Tibial artery (tissue), 4 donors: ENCODE results near the gene DDTL.
"Not testable (repeated sequence)": the region's sequence is repeated elsewhere in the genome, so short reads cannot be mapped to it uniquely, and the experiment has no call there.

ENCODE experiments used
- DNase-seq, 2 donors: peaks; one replicate each; pipeline ENCODE4 v3.0.0-alpha.2; 2019
- H3K27ac ChIP-seq, 2 donors: fragments of 200-600 bp; sonication (generic) in 1 of 2; 1 replicate in 1 of 2; 2 replicates in 1 of 2; pipeline ENCODE4 v1.5.1; 2018 to 2019; ENCODE audit warnings: mild to moderate bottlenecking in 1 of 2
- H3K27me3 ChIP-seq, 2 donors: fragments of 200-600 bp; sonication (generic) in 1 of 2; one replicate each; pipeline versions ENCODE4 v1.5.1 to v1.6.0; 2016 to 2019
- H3K36me3 ChIP-seq, 3 donors: fragments of 200-600 bp; sonication (generic) in 2 of 3; one replicate each; pipeline ENCODE4 v1.5.1; 2016 to 2019; ENCODE audit warnings: mild to moderate bottlenecking in 2 of 3
- H3K4me1 ChIP-seq, 4 donors: fragments of 200-600 bp; sonication (generic) in 2 of 4; 1 replicate in 3 of 4; 2 replicates in 1 of 4; pipeline ENCODE4 v1.5.1; 2016 to 2019
- H3K4me3 ChIP-seq, 2 donors: fragments of 200-600 bp; sonication (generic) in 1 of 2; 1 replicate in 1 of 2; 2 replicates in 1 of 2; pipeline ENCODE4 v1.5.1; 2018 to 2019; ENCODE audit warnings: mild to moderate bottlenecking in 2 of 2
- H3K9me3 ChIP-seq, 3 donors: fragments of 200-600 bp; sonication (generic) in 1 of 3; one replicate each; pipeline ENCODE4 v1.5.1; 2016 to 2019
- intact Hi-C: fragments of 100-400 bp; cut with DNase I; formaldehyde crosslinking; loops from one replicate; pipeline ENCODE4 v1.15.0; 2023; ENCODE audit warnings: low total_unique reads
- TF ChIP-seq, protein P1 (sequence below), 2 experiments: fragments of 200-600 bp in 1 of 2; fragments of 450-650 bp in 1 of 2; IDR thresholded peaks; one replicate each; pipeline ENCODE4 v1.5.1; 2017 to 2019; ENCODE audit warnings: antibody characterized with exemption in 2 of 2, mild to moderate bottlenecking in 1 of 2, moderate library complexity in 1 of 2

DDTL gene

DNA sequence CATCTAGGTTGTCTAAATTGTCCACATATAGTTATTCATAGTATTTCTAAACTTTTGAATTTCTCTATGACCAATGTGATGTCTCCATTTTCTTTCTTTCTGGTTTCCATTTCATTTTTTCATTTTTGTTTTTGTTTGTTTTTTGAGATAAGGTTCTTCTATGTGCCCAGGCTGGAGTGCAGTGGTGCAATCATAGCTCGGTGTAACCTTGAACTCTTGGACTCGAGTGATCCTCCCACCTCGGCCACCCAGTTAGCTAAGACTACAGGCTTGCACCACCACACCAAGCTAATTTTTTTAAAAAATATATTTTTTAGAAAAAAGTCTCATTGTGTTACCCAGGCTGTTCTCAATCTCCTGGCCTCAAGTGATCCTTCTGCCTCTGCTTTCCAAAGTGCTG lies 30.4 kb downstream of the DDTL start:
- intact Hi-C loops = no loop called here
- no peaks in the 10 kb centered on the region for H3K27me3 ChIP-seq
- no peaks in the 10 kb centered on the region for H3K4me1 ChIP-seq
- TF ChIP-seq, protein P1, sequence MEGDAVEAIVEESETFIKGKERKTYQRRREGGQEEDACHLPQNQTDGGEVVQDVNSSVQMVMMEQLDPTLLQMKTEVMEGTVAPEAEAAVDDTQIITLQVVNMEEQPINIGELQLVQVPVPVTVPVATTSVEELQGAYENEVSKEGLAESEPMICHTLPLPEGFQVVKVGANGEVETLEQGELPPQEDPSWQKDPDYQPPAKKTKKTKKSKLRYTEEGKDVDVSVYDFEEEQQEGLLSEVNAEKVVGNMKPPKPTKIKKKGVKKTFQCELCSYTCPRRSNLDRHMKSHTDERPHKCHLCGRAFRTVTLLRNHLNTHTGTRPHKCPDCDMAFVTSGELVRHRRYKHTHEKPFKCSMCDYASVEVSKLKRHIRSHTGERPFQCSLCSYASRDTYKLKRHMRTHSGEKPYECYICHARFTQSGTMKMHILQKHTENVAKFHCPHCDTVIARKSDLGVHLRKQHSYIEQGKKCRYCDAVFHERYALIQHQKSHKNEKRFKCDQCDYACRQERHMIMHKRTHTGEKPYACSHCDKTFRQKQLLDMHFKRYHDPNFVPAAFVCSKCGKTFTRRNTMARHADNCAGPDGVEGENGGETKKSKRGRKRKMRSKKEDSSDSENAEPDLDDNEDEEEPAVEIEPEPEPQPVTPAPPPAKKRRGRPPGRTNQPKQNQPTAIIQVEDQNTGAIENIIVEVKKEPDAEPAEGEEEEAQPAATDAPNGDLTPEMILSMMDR (IDR thresholded peaks at IDR 0.05) = no peak
- DNase-seq = no peak
- no peaks in the 10 kb centered on the region for H3K9me3 ChIP-seq
- H3K27ac ChIP-seq = no peak overlapping the region
- H3K36me3 ChIP-seq = no peaks in the 10 kb centered on the region
- no peak overlapping the region for H3K4me3 ChIP-seq

DNA sequence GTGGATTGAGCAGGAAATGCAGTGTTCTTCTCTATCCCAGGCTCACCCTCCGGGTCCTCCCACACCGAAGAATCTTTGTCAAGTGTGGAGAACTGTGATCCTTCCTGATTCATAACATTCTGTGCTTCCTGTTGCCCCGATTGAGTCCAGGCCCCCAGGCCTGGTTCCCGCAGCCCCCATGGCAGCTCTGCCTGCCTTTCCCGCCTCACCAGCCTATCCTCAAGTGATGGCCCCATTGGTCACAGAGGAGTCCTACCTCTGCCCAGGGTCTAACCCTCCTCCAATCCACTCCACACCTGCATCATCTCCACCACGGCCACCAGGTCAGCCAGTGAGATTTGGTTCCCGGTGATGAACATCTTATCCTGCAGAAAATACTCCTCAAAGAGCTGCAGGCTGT lies 33.1 kb downstream of the DDTL start:
- H3K4me3 ChIP-seq, H3K36me3 ChIP-seq, H3K27me3 ChIP-seq, intact Hi-C loops, H3K27ac ChIP-seq, H3K4me1 ChIP-seq, H3K9me3 ChIP-seq, DNase-seq: not testable (repeated sequence)

- TF ChIP-seq, protein P1 (IDR thresholded peaks at IDR 0.05) = no peak
- Histone ChIP-seq H3K4me3 (no peak overlapping the region), H3K4me1 (peaks cover 0 to 16% (median 11%) of the 10 kb centered on the region in 4 donors), H3K27ac (no peak overlapping the region), H3K9me3 (no peaks in the 10 kb centered on the region), H3K27me3 (no peaks in the 10 kb centered on the region), H3K36me3 (no peaks in the 10 kb centered on the region)
- no peak for DNase-seq
- intact Hi-C loops = no loop called here
Observed at GRCh38 chr22:24001314-24001713, 34.6 kb downstream of the DDTL start.

DNA sequence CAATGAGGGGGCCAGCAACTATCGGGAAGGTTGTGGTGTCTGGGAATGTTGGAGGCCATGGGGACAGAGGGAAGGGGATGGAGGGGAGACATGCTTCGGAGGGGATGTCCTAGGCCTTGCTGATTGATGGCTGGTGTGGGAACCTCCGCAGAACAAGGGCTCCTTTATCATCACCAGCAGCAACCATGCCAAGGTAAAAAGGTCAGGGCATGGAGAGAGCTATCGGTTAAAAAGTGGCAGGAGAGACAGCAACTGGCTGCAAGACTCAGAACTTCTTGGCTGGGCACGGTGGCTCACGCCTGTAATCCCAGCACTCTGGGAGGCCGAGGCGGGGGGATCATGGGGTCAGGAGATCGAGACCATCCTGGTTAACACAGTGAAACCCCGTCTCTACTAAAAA lies 35.6 kb downstream of the DDTL start:
- H3K36me3 ChIP-seq = no peaks in the 10 kb centered on the region
- H3K27ac ChIP-seq = no peak overlapping the region
- DNase-seq = no peak
- intact Hi-C loops = no loop called here
- H3K4me1 ChIP-seq = peaks cover 0 to 17% (median 11%) of the 10 kb centered on the region in 4 donors
- TF ChIP-seq, protein P1 (IDR thresholded peaks at IDR 0.05) = no peak
- H3K9me3 ChIP-seq = no peaks in the 10 kb centered on the region
- no peaks in the 10 kb centered on the region for H3K27me3 ChIP-seq
- no peak overlapping the region for H3K4me3 ChIP-seq

GRCh38 chr22:24002851-24003250 lies 36.2 kb downstream of the DDTL start:
- TF ChIP-seq, protein P1 (IDR thresholded peaks at IDR 0.05) = no peak
- no peak for DNase-seq
- H3K27me3 ChIP-seq = no peaks in the 10 kb centered on the region
- intact Hi-C loops = no loop called here
- no peaks in the 10 kb centered on the region for H3K36me3 ChIP-seq
- no peak overlapping the region for H3K27ac ChIP-seq
- H3K9me3 ChIP-seq = no peaks in the 10 kb centered on the region
- H3K4me3 ChIP-seq = no peak overlapping the region
- peaks cover 0 to 17% (median 11%) of the 10 kb centered on the region in 4 donors for H3K4me1 ChIP-seq

- peaks cover 0 to 17% (median 11%) of the 10 kb centered on the region in 4 donors for H3K4me1 ChIP-seq
- DNase-seq = no peak
- H3K4me3 ChIP-seq = no peak overlapping the region
- no peak overlapping the region for H3K27ac ChIP-seq
- H3K36me3 ChIP-seq = no peaks in the 10 kb centered on the region
- H3K27me3 ChIP-seq = no peaks in the 10 kb centered on the region
- TF ChIP-seq, protein P1 (IDR thresholded peaks at IDR 0.05) = no peak
- H3K9me3 ChIP-seq = no peaks in the 10 kb centered on the region
- intact Hi-C loops = no loop called here
Observed at GRCh38 chr22:24003887-24004286, 37.2 kb downstream of the DDTL start.
